ENCODE results near the gene COG2.

- TF ChIP-seq POLR2A (IDR thresholded peaks at IDR 0.05): no peak
- TF ChIP-seq CTCF (IDR thresholded peaks at IDR 0.05): no peak
These were observed 1.6 kb downstream of the COG2 start for GRCh38 chr1:230643908-230644307.
